Stimulated activated CD4-positive, alpha-beta T cell treated with anti-CD3 and anti-CD28 coated beads, Interleukin-15, amount 100 ng/mL, for 24 hours (primary cell): ENCODE data around the gene SDCBP2.
A peak's percentile ranks its signal among the peaks of the same experiment; 100 is the strongest.

Experiments
- DNase-seq: peaks from one replicate; pipeline ENCODE4 v3.0.0-alpha.2; 2020

SDCBP2 gene

GRCh38 chr20:1328680-1329330 is at the start of gene SDCBP2:
Gene SDCBP2 (minus strand): TSS chr20:1329139. CDS start chr20:1320416, 8,723 bp downstream.
- DNase-seq, result no peak

GRCh38 chr20:1378735-1379125 is 49.8 kb upstream of the SDCBP2 start:
- DNase-seq, result no peak

- DNase-seq, result no peak
These were observed 49.2 kb upstream of the SDCBP2 start for GRCh38 chr20:1377984-1378734.

- DNase-seq, result peak; percentile 38
These were observed 48.5 kb upstream of the SDCBP2 start for GRCh38 chr20:1377341-1377871.

- DNase-seq, result no peak
These were observed 47.7 kb upstream of the SDCBP2 start for GRCh38 chr20:1376408-1377270.

- no peak for DNase-seq
These were observed 47.1 kb upstream of the SDCBP2 start for GRCh38 chr20:1376007-1376406.

- no peak for DNase-seq
These were observed 46.6 kb upstream of the SDCBP2 start for GRCh38 chr20:1375515-1375914.

- no peak for DNase-seq
These were observed 45.3 kb upstream of the SDCBP2 start for GRCh38 chr20:1374246-1374645.

- DNase-seq, result no peak
These were observed 44.7 kb upstream of the SDCBP2 start for GRCh38 chr20:1373614-1374013.

GRCh38 chr20:1373036-1373435 is 44.1 kb upstream of the SDCBP2 start:
- DNase-seq, result no peak

GRCh38 chr20:1371830-1372539 is 43.0 kb upstream of the SDCBP2 start:
- no peak for DNase-seq

GRCh38 chr20:1371202-1371782 is 42.4 kb upstream of the SDCBP2 start:
- DNase-seq, result no peak

GRCh38 chr20:1370548-1371110 is 41.7 kb upstream of the SDCBP2 start:
- DNase-seq, result no peak

GRCh38 chr20:1369970-1370369 is 41.0 kb upstream of the SDCBP2 start:
- DNase-seq, result no peak

GRCh38 chr20:1368448-1369199 is 39.7 kb upstream of the SDCBP2 start:
- DNase-seq, result no peak

GRCh38 chr20:1367479-1367878 is 38.5 kb upstream of the SDCBP2 start:
- no peak for DNase-seq

- DNase-seq, result peak; percentile 28
These were observed 35.2 kb upstream of the SDCBP2 start for GRCh38 chr20:1364106-1364505.

GRCh38 chr20:1363522-1363921 is 34.6 kb upstream of the SDCBP2 start:
- no peak for DNase-seq

- DNase-seq, result no peak
These were observed 33.5 kb upstream of the SDCBP2 start for GRCh38 chr20:1362484-1362883.

- DNase-seq, result no peak
These were observed 31.3 kb upstream of the SDCBP2 start for GRCh38 chr20:1360094-1360846.
